Head of caudate nucleus (tissue), 42 donors: ENCODE measurements around the gene NF1.
A peak's percentile ranks its signal among the peaks of the same experiment; 100 is the strongest.
"Not testable (repeated sequence)": the region's sequence is repeated elsewhere in the genome, so short reads cannot be mapped to it uniquely, and the experiment has no call there.

Source experiments
- DNase-seq, 42 donors: peaks; one replicate each; pipeline versions ENCODE4 v3.0.0 to v3.0.0-alpha.2; 2020 to 2021; ENCODE audit warnings: mixed read lengths in 7 of 42
- intact Hi-C: fragments of 100-400 bp; cut with DNase I; formaldehyde crosslinking; loops from one replicate; pipeline ENCODE4 v1.15.0; 2022

The NF1 gene

GRCh38 chr17:31094600-31095235 lies at the start of gene NF1:
Gene NF1, plus strand, starts transcription at chr17:31094977. Its CDS starts 333 bp downstream, at chr17:31095310.
- peak; percentile 90 to 98 (median 95) for DNase-seq
- intact Hi-C loops = loop anchor here (10.0 kb wide), 1 partner anchor 120 kb away; no protein-coding TSS in a partner anchor

- DNase-seq, intact Hi-C loops: not testable (repeated sequence)
These were observed 47.8 kb upstream of the NF1 start for GRCh38 chr17:31046856-31047425.

- no peak for DNase-seq
- intact Hi-C loops = no loop called here
These were observed 46.6 kb upstream of the NF1 start for GRCh38 chr17:31048142-31048541.

GRCh38 chr17:31048780-31049179 lies 46.0 kb upstream of the NF1 start:
- DNase-seq = no peak
- intact Hi-C loops = no loop called here

- DNase-seq = no peak
- intact Hi-C loops = no loop called here
These were observed 43.8 kb upstream of the NF1 start for GRCh38 chr17:31050948-31051347.

DNA sequence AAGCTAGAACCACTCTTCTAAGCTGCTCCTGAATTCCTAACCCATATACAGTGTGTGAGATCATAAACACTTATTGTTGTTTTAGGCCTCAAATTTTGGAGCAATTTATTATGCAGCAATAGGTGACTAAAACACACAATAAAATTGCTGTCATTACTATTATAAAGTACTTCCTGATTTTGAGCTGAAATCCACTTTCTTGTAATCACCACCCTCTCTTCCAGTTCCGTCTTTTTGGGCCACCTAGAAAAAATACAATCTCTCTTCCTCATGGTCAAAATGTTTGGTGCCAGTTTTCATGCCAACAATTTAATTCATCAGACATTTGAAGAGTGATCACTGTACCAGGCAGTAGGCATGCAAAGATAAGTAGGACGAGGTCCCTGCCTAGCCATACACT lies 43.3 kb upstream of the NF1 start:
- no peak for DNase-seq
- intact Hi-C loops = no loop called here

GRCh38 chr17:31052187-31052889 lies 42.4 kb upstream of the NF1 start:
- intact Hi-C loops = no loop called here
- peak in 7 of 42 donors; percentile 6 to 58 (median 18) for DNase-seq

DNA sequence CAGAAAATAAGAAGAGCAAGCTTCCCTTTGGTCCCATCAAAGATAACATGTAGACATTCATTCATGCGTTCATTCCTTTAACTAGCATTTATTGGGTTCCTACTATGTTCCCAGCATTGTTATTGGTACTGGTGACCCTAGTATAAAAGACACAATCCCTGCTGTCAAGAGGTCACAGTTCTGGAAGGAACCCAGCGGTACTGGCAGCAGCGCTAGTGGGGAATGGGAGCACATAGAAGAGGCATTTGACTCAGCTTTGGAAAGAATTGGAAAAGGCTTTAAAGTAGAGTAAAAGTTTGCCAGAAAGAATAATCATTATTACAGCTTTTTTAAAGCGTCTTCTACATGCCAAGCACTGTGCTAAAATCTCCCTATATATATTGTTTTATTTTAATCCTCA lies 41.7 kb upstream of the NF1 start:
- intact Hi-C loops = no loop called here
- DNase-seq = peak in 5 of 42 donors; percentile 7 to 51 (median 21)

GRCh38 chr17:31054761-31055160 lies 40.0 kb upstream of the NF1 start:
- DNase-seq = no peak
- intact Hi-C loops = no loop called here

DNA sequence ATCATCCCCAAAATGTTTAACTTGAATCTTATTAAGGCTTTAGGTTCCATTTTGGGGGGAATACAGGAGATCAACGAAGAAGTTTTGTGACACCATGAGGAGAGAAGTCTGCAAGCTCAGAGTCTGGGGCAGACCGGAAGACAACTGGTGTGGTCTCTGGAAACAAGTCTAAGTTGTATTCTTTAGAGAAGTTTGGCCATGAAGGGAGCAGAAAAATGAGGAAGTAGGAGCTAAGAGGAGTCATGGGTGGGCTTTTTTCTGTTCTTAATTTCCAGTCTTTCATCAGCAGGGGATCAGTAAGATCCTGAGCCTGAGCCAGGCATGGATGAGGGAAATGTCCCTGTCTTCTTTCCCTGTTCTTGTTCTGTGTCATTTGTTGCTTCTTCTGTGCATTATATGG lies 35.8 kb upstream of the NF1 start:
- intact Hi-C loops = no loop called here
- DNase-seq = peak in 6 of 42 donors; percentile 6 to 13 (median 12)

DNA sequence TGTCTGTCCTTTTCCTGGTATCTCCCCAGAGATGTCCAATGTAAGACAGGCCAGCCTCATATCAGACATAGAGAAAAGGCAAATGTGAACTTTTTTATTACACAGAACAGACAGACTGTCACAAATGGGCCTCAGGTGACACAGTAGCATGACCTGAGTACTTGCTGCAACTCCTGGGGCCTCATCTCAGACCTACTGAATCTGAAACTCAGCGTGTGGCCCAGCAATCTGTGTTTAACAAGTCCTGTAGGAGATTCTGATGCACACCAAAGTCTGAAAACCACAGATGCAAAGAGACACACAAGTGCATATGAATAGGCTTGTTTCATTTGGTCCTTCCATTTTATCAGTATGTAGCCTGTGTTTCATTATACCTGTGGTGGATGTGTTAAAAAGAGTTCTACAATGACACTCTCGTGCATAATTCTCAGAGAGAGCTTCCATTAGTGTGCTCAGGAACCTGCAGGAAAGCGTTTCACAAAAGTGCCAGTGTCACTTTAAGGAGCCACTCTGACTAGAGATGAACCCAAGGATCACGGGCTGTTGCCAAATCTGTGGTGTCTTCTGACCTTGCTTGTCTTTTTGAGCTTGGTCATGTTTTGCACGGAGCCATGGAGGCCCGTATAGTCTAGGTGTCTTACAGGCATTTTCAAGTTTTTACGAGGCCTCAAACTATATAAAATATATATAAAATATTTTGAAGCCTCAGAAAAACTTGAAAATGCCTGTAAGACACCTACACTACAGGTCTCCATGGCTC lies 33.8 kb upstream of the NF1 start:
- intact Hi-C loops = no loop called here
- DNase-seq = peak in 2 of 42 donors; percentile 14 to 27

DNA sequence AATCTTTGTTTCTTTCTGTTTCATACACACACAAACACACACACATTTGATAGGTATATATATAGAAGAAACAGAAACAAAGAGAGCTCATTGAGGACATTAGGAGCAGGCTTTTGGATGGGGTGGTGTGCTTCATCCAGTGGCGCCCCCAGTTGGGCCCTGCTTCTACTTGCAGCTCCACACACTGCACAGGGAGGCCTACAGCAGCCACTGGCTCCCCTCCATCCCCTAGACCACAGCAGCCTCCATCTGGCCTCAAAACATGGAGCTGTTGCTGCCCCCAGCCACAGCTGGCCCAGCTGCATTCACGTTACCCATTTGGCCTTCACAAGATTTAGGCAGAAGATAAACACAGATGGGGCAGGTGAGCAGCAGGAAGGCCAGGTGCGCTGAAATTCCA lies 33.1 kb upstream of the NF1 start:
- DNase-seq = no peak
- intact Hi-C loops = no loop called here

GRCh38 chr17:31062346-31062745 lies 32.4 kb upstream of the NF1 start:
- DNase-seq = no peak
- intact Hi-C loops = no loop called here

GRCh38 chr17:31064707-31065106 lies 30.1 kb upstream of the NF1 start:
- intact Hi-C loops = no loop called here

GRCh38 chr17:31067691-31068184 lies 27.0 kb upstream of the NF1 start:
- no peak for DNase-seq
- intact Hi-C loops = no loop called here

More at GRCh38 chr17:31064707-31065106, 30.1 kb upstream of the NF1 start:
- no peak for DNase-seq

DNA sequence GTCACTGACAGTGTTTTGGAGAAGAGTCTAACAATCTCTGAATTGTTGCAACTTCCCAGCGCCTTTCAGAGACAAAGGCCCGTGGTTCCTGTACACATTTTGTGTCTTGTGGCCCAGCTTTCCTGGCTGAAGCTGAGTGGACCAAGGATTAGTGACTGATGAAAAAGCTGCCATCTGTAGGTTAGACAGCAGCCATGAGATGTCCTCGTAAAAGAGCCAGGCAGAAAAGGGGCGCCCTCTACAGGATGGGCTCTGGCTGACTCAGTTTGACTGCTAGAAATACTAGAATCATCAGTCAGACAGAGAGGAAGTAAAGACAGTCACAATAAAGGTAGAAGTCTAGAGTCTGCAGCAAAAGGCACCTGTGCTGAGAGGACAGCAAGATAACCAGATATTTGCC lies 26.5 kb upstream of the NF1 start:
- intact Hi-C loops = no loop called here
- DNase-seq = peak in 38 of 42 donors; percentile 8 to 77 (median 43)

- DNase-seq = no peak
- intact Hi-C loops = no loop called here
These were observed 22.6 kb upstream of the NF1 start for GRCh38 chr17:31072186-31072585.

- no peak for DNase-seq
- intact Hi-C loops = no loop called here
These were observed 21.4 kb upstream of the NF1 start for GRCh38 chr17:31073411-31073810.

GRCh38 chr17:31074772-31075555 lies 19.8 kb upstream of the NF1 start:
- intact Hi-C loops = no loop called here
- peak in 1 of 42 donors; percentile 22 for DNase-seq
